ENCODE measurements around the gene IMMP2L.

IMMP2L gene

GRCh38 chr7:111383133-111383532 lies 179.2 kb downstream of the IMMP2L start:
- TF ChIP-seq FOXP2 (optimal IDR thresholded peaks at IDR 0.05; ENCODE audit: borderline replicate concordance, extremely low read depth, extremely low read length, insufficient read depth) (no peak), REST (IDR thresholded peaks at IDR 0.05; ENCODE audit: insufficient read depth in 1 of 2, low read depth in 2 of 2, low read length in 2 of 2) (no peak), SIN3A (IDR thresholded peaks at IDR 0.05; ENCODE audit: borderline replicate concordance, insufficient read depth, low read length) (no peak), POLR2AphosphoS5 (IDR thresholded peaks at IDR 0.05; ENCODE audit: low read depth, low read length) (no peak), TAF1 (IDR thresholded peaks at IDR 0.05; ENCODE audit: borderline replicate concordance, insufficient read depth, low read length) (no peak)

- no peak for TF ChIP-seq POLR2AphosphoS5 (IDR thresholded peaks at IDR 0.05; ENCODE audit: low read depth, low read length)
- TF ChIP-seq REST (IDR thresholded peaks at IDR 0.05; ENCODE audit: insufficient read depth in 1 of 2, low read depth in 2 of 2, low read length in 2 of 2), result no peak
- TF ChIP-seq TAF1 (IDR thresholded peaks at IDR 0.05; ENCODE audit: borderline replicate concordance, insufficient read depth, low read length), result no peak
- TF ChIP-seq FOXP2 (optimal IDR thresholded peaks at IDR 0.05; ENCODE audit: borderline replicate concordance, extremely low read depth, extremely low read length, insufficient read depth), result no peak
- no peak for TF ChIP-seq SIN3A (IDR thresholded peaks at IDR 0.05; ENCODE audit: borderline replicate concordance, insufficient read depth, low read length)
Measured at GRCh38 chr7:111381590-111381989, 180.7 kb downstream of the IMMP2L start.

GRCh38 chr7:111380945-111381344 lies 181.3 kb downstream of the IMMP2L start:
- TF ChIP-seq FOXP2 (optimal IDR thresholded peaks at IDR 0.05; ENCODE audit: borderline replicate concordance, extremely low read depth, extremely low read length, insufficient read depth), result no peak
- no peak for TF ChIP-seq TAF1 (IDR thresholded peaks at IDR 0.05; ENCODE audit: borderline replicate concordance, insufficient read depth, low read length)
- TF ChIP-seq POLR2AphosphoS5 (IDR thresholded peaks at IDR 0.05; ENCODE audit: low read depth, low read length), result no peak
- TF ChIP-seq REST (IDR thresholded peaks at IDR 0.05; ENCODE audit: insufficient read depth in 1 of 2, low read depth in 2 of 2, low read length in 2 of 2), result no peak
- TF ChIP-seq SIN3A (IDR thresholded peaks at IDR 0.05; ENCODE audit: borderline replicate concordance, insufficient read depth, low read length), result no peak

GRCh38 chr7:111374027-111374426 lies 188.3 kb downstream of the IMMP2L start:
- TF ChIP-seq REST (IDR thresholded peaks at IDR 0.05; ENCODE audit: insufficient read depth in 1 of 2, low read depth in 2 of 2, low read length in 2 of 2) (no peak), POLR2AphosphoS5 (IDR thresholded peaks at IDR 0.05; ENCODE audit: low read depth, low read length) (no peak), TAF1 (IDR thresholded peaks at IDR 0.05; ENCODE audit: borderline replicate concordance, insufficient read depth, low read length) (no peak), FOXP2 (optimal IDR thresholded peaks at IDR 0.05; ENCODE audit: borderline replicate concordance, extremely low read depth, extremely low read length, insufficient read depth) (no peak), SIN3A (IDR thresholded peaks at IDR 0.05; ENCODE audit: borderline replicate concordance, insufficient read depth, low read length) (no peak)

- TF ChIP-seq REST (IDR thresholded peaks at IDR 0.05; ENCODE audit: insufficient read depth in 1 of 2, low read depth in 2 of 2, low read length in 2 of 2) (no peak), POLR2AphosphoS5 (IDR thresholded peaks at IDR 0.05; ENCODE audit: low read depth, low read length) (no peak), TAF1 (IDR thresholded peaks at IDR 0.05; ENCODE audit: borderline replicate concordance, insufficient read depth, low read length) (no peak), FOXP2 (optimal IDR thresholded peaks at IDR 0.05; ENCODE audit: borderline replicate concordance, extremely low read depth, extremely low read length, insufficient read depth) (no peak), SIN3A (IDR thresholded peaks at IDR 0.05; ENCODE audit: borderline replicate concordance, insufficient read depth, low read length) (no peak)
Measured at GRCh38 chr7:111371437-111371836, 190.9 kb downstream of the IMMP2L start.
